HG03064 (cell line): Measurements from ENCODE around the gene LRRC23.
A peak's percentile ranks its signal among the peaks of the same experiment; 100 is the strongest.

Source experiments
- ATAC-seq: cut with Tn5 transposase; IDR thresholded peaks from one replicate; pipeline ENCODE4 v1.9.1; 2021; ENCODE audit warnings: low read depth; ENCODE audit not compliant: unreplicated experiment

Gene LRRC23

GRCh38 chr12:6923851-6924250, 19.2 kb downstream of the LRRC23 start:
- no peak for ATAC-seq

GRCh38 chr12:6925239-6925539, 20.6 kb downstream of the LRRC23 start:
- ATAC-seq, result no peak

- no peak for ATAC-seq
These were observed 21.1 kb downstream of the LRRC23 start for GRCh38 chr12:6925540-6926279.

GRCh38 chr12:6927379-6928021, 22.9 kb downstream of the LRRC23 start, which contains the start of gene ATN1:
ATN1 (plus strand) TSS chr12:6927959; CDS start chr12:6934002, 6,043 bp downstream.
- no peak for ATAC-seq

GRCh38 chr12:6928022-6928702, 23.5 kb downstream of the LRRC23 start:
- no peak for ATAC-seq

- ATAC-seq, result no peak
These were observed 24.2 kb downstream of the LRRC23 start for GRCh38 chr12:6928703-6929407.

GRCh38 chr12:6929466-6930452, 25.1 kb downstream of the LRRC23 start:
- ATAC-seq, result no peak

- ATAC-seq, result no peak
These were observed 28.1 kb downstream of the LRRC23 start for GRCh38 chr12:6932766-6933165.

- no peak for ATAC-seq
These were observed 29.5 kb downstream of the LRRC23 start for GRCh38 chr12:6934110-6934509.

GRCh38 chr12:6935371-6936193, 31.0 kb downstream of the LRRC23 start:
- no peak for ATAC-seq

GRCh38 chr12:6936194-6936635, 31.6 kb downstream of the LRRC23 start:
- no peak for ATAC-seq

- ATAC-seq, result no peak
These were observed 32.2 kb downstream of the LRRC23 start for GRCh38 chr12:6936636-6937480.

- ATAC-seq, result peak; percentile 82
These were observed 33.1 kb downstream of the LRRC23 start for GRCh38 chr12:6937481-6938352.

GRCh38 chr12:6938353-6939190, 34.0 kb downstream of the LRRC23 start:
- no peak for ATAC-seq

GRCh38 chr12:6939191-6939540, 34.5 kb downstream of the LRRC23 start:
- ATAC-seq, result no peak

GRCh38 chr12:6941267-6941666, 36.6 kb downstream of the LRRC23 start:
- no peak for ATAC-seq
